Stimulated activated CD8-positive, alpha-beta memory T cell treated with anti-CD3 and anti-CD28 coated beads, Interleukin-12 subunit alpha, Interleukin-12 subunit beta, amount 100 ng/mL, for 24 hours (primary cell): Measurements from ENCODE around the gene SF3A2.

Experiments
- DNase-seq: peaks from one replicate; pipeline ENCODE4 v3.0.0-alpha.2; 2020; ENCODE audit errors: extremely low read depth

SF3A2 gene

DNA sequence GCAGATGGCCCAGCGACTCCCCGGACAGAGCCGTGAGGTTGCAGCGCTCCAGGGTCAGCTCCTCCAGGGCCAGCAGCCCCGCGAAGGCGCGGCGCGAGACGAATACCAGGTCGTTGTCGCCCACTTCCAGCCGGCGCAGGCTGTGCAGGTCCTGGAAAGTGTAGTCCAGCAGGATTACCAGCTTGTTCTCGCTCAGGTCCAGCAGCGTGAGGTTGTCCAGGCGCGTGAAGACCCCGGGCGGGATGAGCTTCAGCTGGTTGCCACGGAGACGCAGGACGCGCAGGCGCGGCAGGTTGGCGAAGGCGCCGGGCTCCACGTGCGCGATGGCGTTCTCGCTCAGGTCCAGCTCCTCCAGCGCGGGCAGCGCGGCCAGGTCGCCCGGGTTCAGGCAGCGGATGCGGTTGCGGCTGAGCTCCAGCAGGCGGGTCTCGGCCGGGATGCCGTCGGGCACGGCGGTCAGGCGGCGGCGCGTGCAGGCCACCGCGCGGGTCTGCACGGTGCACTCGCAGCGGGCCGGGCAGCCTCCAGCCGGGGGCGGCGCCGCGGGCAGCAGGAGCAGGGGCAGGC is 54.6 kb downstream of the SF3A2 start:
- DNase-seq, result no peak

DNA sequence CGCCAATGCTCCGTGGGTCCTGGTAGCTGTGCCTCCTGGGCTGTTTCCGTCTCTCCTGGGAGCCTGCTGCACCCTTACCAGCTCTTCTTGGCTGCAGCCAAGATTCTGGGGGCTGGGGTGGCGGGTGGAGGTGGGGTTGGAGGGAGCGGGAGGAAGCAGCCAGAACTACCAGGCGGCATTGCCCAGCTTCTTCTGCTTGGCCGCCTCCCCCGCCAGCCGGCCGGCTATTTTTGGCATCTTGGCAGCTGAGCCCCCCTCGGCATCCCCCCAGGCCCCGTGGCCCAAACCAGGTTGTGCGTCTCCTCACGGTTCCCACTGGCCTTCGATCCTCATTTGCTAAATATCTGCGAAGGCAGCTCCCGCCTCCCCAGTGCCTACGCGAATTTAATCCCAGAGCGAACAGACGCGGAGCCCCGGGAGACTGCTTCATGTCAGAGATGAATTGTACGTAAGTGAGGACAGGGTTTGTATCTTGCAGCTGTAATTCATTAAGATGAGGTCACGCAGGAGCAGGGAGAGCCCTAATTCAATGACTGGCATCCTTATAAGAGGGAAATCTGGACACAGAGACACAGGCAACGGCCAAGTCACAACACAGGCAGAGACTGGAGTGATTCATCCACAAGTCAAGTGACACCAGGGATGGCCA is 58.2 kb downstream of the SF3A2 start:
- DNase-seq, result no peak

DNA sequence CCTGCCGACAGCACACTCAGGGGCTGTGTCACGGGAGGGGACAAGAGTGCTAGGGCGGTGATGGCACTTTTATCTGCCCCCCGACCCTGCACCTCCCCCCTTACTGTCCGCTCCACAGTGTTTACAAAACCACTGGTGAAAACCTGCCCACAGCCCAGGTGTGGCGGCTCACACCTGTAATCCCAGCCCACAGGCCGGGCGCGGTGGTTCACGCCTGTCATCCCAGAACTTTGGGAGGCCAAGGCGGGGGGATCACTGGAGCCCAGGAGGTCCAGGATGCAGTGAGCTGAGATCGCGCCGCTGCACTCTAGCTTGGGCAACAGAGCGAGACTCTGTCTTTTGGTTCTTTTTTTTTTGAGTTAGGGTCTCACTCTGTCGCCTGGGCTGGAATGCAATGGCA is 59.5 kb downstream of the SF3A2 start:
- no peak for DNase-seq
